HG03575 (cell line): ENCODE data around the gene CAPN2.

Source experiments
- ATAC-seq: cut with Tn5 transposase; IDR thresholded peaks from one replicate; pipeline ENCODE4 v1.9.1; 2021; ENCODE audit not compliant: unreplicated experiment, insufficient number of reproducible peaks, low FRiP score; ENCODE audit errors: extremely low read depth

The CAPN2 gene

GRCh38 chr1:223714849-223715603 is 2.7 kb downstream of the CAPN2 start:
- ATAC-seq: no peak

DNA sequence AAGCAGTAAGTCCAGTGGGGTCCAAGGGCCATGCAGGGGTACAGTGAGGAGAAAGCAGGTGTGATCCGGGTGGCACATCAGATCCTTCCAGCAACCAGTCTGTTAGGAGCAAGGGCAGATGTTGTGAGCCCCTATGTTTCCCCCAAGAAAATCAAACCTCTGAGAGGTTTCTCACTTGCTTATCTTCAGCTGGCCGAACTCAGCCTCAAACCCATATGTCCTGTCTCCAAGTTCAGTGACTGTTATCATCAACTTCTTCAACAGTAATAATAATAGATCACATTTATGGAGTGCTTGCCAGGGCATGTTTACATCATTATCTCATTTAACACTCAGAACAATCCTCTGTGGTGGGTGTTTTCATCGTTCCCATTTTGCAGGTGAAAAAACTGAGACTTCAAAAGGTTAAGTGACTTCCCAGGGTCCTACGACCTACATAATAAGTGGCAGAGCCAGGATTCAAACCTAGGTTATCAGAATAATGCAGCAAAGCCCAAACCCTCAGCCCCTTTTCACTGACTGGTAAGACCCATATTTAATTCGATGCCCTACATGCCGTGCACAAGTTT is 3.3 kb downstream of the CAPN2 start:
- ATAC-seq: no peak

DNA sequence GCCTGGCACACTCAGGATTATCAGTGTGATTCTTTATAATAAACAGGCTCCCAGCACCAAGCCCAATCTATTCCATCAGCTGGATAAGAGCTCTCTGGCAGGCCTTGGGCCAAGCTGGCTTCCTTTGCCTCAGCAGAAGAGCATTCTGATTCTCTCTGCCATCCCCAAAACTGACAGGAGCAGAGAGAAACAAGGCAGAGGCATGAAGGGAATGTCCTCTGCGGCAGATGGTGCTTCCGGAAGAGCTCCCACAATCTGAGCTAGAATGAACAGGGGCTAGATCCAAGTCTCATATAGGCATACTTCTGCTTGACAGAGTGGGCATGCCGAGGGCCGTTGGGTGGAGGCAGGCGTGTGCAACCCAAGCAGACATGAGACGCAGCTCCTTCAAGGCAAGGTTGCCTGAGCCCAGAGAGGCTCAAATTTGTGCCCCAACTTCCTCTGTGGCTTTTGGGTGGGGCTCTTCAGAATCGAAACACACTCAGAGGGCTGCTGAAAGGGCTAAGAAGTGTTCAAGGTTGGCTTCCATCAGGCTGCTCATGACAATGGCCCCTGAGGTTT is 4.0 kb downstream of the CAPN2 start:
- no peak for ATAC-seq

- no peak for ATAC-seq
Measured at GRCh38 chr1:223717123-223717522, 4.8 kb downstream of the CAPN2 start.

GRCh38 chr1:223717695-223718363 is 5.5 kb downstream of the CAPN2 start:
- no peak for ATAC-seq

DNA sequence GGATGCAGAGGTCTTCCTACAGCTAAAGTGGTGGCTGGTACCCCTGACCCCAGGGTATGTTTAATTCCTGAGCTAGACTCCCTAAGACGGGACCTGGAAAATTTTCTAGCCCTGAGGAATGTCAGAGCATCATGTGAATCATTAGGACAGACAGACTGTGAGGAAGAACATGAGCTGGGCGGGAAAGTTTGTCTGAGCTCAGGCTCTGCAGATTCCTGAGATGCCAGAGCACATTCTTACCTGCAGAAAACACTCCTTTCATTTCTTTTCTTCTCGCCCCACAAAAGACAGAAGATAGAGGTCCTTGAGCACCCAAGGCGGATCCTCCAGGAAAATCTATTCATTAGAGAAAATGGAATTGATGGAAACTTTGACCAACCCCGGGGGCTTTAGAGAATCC is 6.5 kb downstream of the CAPN2 start:
- ATAC-seq: no peak

- ATAC-seq: no peak
Measured at GRCh38 chr1:223720971-223721591, 8.7 kb downstream of the CAPN2 start.

- ATAC-seq: no peak
Measured at GRCh38 chr1:223721658-223722607, 9.6 kb downstream of the CAPN2 start.

- ATAC-seq: no peak
Measured at GRCh38 chr1:223723351-223723904, 11.1 kb downstream of the CAPN2 start.

DNA sequence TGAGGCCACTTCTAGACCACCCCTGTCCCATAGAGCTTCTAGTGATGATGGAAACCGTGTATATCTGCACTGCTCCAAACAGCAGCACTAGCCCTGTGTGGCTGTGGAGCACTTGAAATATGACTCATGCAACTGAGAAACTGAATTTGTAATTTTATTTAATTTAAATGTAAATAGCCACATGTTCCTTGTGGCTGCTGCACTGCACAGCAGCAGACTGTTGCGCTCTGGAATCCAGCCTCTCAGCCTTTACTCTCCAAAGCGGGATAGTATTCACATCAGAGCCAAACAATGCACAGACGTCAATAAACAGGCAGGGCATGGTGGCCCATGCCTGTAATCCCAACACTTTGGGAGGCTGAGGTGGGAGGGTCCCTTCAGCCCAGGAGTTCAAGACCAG is 12.0 kb downstream of the CAPN2 start:
- ATAC-seq: no peak

DNA sequence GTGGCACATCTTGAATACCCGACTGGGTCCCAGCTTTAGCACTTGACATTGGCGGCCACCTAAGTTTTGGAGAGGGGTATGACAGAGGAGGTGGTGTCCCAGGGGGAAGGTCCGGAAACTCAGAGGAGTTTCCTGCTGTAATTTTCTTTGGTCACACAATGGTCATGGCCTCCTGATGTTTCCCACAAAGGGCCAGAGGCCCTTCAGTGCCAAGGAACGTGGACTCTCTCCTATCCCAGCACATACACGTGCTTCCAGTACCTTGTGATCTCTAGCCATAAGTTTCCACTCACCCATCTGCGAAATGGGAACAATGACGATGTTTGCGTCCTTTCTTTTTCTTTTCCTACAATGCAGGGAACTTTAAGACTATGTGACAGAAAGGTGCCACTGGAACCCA is 13.2 kb downstream of the CAPN2 start:
- ATAC-seq: no peak

- ATAC-seq: peak; percentile 76
Measured at GRCh38 chr1:223726380-223727001, 14.2 kb downstream of the CAPN2 start.

DNA sequence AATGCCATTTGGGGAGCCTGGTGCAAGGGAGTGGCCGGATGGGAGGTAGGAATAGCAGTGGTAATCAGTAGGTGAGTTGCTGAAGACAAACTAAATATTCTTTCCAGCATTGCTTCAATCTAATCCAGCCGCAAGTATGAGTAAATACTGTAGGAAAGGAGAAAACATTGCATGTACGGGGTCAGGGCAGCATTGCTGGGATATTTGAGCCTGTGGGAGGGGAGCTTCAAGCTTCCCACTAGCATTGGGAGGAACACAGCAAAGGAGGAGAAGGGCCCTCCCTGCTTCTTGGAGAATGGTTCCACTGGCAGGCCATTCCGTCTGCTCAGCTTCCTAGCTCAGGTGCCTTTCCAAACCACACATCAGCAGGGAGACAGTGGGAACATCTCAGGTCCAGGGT is 15.2 kb downstream of the CAPN2 start:
- ATAC-seq: no peak

GRCh38 chr1:223729906-223730305 is 17.6 kb downstream of the CAPN2 start:
- no peak for ATAC-seq

DNA sequence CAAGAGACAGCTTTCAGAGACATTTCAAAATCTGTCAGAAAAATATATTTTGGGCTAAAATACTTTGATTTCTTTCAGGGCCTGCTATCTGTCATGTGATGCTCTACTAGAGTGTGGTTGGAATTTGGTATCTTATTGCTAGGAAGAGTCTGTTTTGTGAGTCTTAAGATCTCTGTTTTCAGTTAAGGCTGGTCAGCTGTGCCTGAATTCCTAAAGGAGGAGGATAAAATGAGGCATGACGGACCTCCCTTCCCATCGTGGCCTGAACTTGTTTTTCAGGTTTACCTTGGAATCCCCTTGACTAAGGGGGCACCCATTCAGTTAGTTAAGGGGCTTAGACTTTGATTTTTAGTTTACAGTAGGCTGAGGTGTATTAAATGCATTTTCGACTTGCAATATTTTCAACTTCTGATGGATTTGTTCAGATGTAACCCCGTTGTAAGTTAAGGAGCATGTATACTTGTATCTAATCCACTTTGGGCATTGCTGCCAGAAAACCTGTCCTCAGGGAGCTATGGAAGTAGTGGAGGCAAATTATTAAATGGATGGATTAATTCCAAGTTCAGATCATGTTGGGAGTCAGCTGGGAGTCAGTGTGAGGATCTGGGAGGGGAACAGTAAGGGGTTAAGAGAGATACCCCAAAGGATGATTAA is 18.3 kb downstream of the CAPN2 start:
- ATAC-seq: no peak

DNA sequence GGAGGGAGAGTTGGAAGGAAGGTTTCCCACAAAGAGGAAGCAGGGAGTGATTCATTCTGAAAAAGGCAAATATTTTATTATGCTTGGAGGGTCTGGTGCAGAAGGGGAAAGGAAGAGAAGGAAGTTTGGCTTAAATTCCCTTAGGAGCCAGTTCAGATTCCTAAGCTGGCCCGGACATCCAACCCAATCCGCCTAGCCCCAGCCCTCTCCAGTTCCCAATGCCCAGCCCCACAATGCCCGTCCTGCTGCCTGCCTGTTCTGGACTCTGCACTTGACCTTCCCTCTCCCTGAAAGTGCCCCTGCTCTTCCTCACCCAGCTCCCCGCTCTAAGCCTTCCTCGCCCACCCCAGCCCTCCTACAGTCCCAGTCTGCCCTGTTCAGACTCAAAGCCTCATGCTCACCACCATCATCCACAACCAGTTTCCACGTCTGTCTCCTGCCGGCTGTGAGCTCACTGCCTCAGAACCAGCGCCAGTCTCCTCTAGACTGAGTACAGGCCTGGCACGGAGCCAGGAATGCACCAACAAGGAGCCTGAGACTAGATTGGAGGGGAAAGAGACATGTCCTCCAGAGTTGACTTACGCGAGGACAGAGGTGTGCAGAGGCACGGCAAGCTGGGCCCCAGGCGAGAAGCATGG is 18.9 kb downstream of the CAPN2 start:
- no peak for ATAC-seq
